Measurements from ENCODE around the gene B4GALT3. TPM values are rescaled to one million over a fixed set of nuclear protein-coding genes. Genes with fewer than 3 reads are reported as not detected.

B4GALT3 gene
- total RNA-seq, 1 experiment from 2014 or later, result 59.2 TPM

- H3K27ac Mint-ChIP-seq (ENCODE audit: unreplicated experiment), result no peak overlapping the region
- DNase-seq, result no peak
- H3K4me1 Mint-ChIP-seq (ENCODE audit: low read depth, unreplicated experiment), result peaks cover 13% of the 10 kb centered on the region
- no peak overlapping the region for H3K4me3 Mint-ChIP-seq (ENCODE audit: low read depth, unreplicated experiment)
- no TSS peak for BruUV-seq (replicated peaks)
- H3K9me3 Mint-ChIP-seq (ENCODE audit: low read depth, unreplicated experiment), result no peaks in the 10 kb centered on the region
- no peaks in the 10 kb centered on the region for H3K36me3 Mint-ChIP-seq (ENCODE audit: insufficient read depth, unreplicated experiment)
- TF ChIP-seq, protein P1, sequence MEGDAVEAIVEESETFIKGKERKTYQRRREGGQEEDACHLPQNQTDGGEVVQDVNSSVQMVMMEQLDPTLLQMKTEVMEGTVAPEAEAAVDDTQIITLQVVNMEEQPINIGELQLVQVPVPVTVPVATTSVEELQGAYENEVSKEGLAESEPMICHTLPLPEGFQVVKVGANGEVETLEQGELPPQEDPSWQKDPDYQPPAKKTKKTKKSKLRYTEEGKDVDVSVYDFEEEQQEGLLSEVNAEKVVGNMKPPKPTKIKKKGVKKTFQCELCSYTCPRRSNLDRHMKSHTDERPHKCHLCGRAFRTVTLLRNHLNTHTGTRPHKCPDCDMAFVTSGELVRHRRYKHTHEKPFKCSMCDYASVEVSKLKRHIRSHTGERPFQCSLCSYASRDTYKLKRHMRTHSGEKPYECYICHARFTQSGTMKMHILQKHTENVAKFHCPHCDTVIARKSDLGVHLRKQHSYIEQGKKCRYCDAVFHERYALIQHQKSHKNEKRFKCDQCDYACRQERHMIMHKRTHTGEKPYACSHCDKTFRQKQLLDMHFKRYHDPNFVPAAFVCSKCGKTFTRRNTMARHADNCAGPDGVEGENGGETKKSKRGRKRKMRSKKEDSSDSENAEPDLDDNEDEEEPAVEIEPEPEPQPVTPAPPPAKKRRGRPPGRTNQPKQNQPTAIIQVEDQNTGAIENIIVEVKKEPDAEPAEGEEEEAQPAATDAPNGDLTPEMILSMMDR (IDR thresholded peaks at IDR 0.05; ENCODE audit: unreplicated experiment), result no peak
- intact Hi-C loops (cut with micrococcal nuclease; ENCODE audit: unreplicated experiment), result no loop called here
- CTCF ChIA-PET, result interaction anchor here (1.0 kb wide), 1 partner anchor 37 kb away, joined by 3 read pairs; the partner anchor contains the start of gene UFC1
- H3K27me3 Mint-ChIP-seq (ENCODE audit: unreplicated experiment), result peaks cover 17% of the 10 kb centered on the region
These were observed 13.7 kb upstream of the B4GALT3 start for GRCh38 chr1:161190962-161191521.

DNA sequence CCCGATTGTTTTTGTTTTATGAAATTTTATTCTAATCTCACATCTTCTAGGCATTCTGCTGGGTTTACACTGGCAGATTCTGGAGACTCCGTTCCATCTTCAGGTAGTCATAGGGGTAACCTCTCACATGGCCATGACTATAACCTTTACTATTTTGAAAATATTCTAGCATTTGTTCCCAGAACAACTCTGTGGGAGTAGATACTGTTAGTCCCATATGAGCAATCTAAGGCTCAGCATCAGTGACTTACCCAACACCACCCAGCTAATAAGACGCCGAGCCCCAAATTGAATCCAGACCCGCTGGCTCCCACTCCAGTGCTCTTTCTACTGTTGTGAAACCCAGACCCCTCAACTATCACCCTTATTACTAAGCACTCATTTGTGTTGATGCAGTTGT is 11.7 kb upstream of the B4GALT3 start:
- Mint-ChIP-seq H3K4me3 (ENCODE audit: low read depth, unreplicated experiment) (no peak overlapping the region), H3K36me3 (ENCODE audit: insufficient read depth, unreplicated experiment) (no peaks in the 10 kb centered on the region), H3K27me3 (ENCODE audit: unreplicated experiment) (peaks cover 17% of the 10 kb centered on the region), H3K4me1 (ENCODE audit: low read depth, unreplicated experiment) (peaks cover 13% of the 10 kb centered on the region), H3K9me3 (ENCODE audit: low read depth, unreplicated experiment) (no peaks in the 10 kb centered on the region), H3K27ac (ENCODE audit: unreplicated experiment) (no peak overlapping the region)
- DNase-seq, result no peak
- TF ChIP-seq, protein P1 (IDR thresholded peaks at IDR 0.05; ENCODE audit: unreplicated experiment), result no peak
- CTCF ChIA-PET, result no interaction called here
- BruUV-seq (replicated peaks), result no TSS peak
- intact Hi-C loops (cut with micrococcal nuclease; ENCODE audit: unreplicated experiment), result no loop called here

DNA sequence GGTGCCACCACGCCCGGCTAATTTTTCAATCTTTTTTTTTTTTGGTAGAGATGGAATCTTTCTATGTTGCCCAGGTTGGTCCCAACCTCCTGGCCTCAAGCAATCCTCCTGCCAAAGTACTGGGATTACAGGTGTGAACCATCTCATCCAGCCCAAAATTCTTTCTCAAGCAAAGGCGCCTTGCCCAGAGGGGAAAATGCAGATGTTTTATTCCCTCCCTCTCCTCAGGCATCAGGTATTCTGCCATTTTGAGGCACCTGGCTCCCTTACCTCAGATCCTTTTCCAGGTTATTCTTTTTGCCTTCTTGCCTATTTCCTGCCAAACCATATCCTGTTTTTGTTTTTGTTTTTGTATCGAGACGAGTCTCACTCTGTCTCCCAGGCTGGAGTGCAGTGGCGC is 11.1 kb upstream of the B4GALT3 start:
- Mint-ChIP-seq H3K9me3 (ENCODE audit: low read depth, unreplicated experiment) (no peaks in the 10 kb centered on the region), H3K36me3 (ENCODE audit: insufficient read depth, unreplicated experiment) (no peaks in the 10 kb centered on the region), H3K27me3 (ENCODE audit: unreplicated experiment) (peaks cover 17% of the 10 kb centered on the region), H3K27ac (ENCODE audit: unreplicated experiment) (no peak overlapping the region), H3K4me1 (ENCODE audit: low read depth, unreplicated experiment) (peaks cover 13% of the 10 kb centered on the region), H3K4me3 (ENCODE audit: low read depth, unreplicated experiment) (no peak overlapping the region)
- CTCF ChIA-PET, result interaction anchor here (1.0 kb wide), 1 partner anchor 10 kb away, joined by 3 read pairs; the partner anchor contains the start of gene ADAMTS4
- intact Hi-C loops (cut with micrococcal nuclease; ENCODE audit: unreplicated experiment), result no loop called here
- no peak for DNase-seq
- BruUV-seq (replicated peaks), result no TSS peak
- TF ChIP-seq, protein P1 (IDR thresholded peaks at IDR 0.05; ENCODE audit: unreplicated experiment), result no peak

GRCh38 chr1:161187311-161187710 is 10.0 kb upstream of the B4GALT3 start:
- Mint-ChIP-seq H3K4me1 (ENCODE audit: low read depth, unreplicated experiment) (peaks cover 17% of the 10 kb centered on the region), H3K27ac (ENCODE audit: unreplicated experiment) (no peak overlapping the region), H3K9me3 (ENCODE audit: low read depth, unreplicated experiment) (no peaks in the 10 kb centered on the region), H3K4me3 (ENCODE audit: low read depth, unreplicated experiment) (no peak overlapping the region), H3K27me3 (ENCODE audit: unreplicated experiment) (peaks cover 14% of the 10 kb centered on the region), H3K36me3 (ENCODE audit: insufficient read depth, unreplicated experiment) (no peaks in the 10 kb centered on the region)
- TF ChIP-seq, protein P1 (IDR thresholded peaks at IDR 0.05; ENCODE audit: unreplicated experiment), result no peak
- BruUV-seq (replicated peaks), result no TSS peak
- no peak for DNase-seq
- CTCF ChIA-PET, result interaction anchor here (1.4 kb wide), 1 partner anchor 10 kb away, joined by 4 read pairs; the partner anchor contains the start of gene B4GALT3
- intact Hi-C loops (cut with micrococcal nuclease; ENCODE audit: unreplicated experiment), result no loop called here

Measured in Calu3 (cell line).